Measurements from ENCODE around the gene UIMC1.

UIMC1 gene

GRCh38 chr5:176864755-176865154, 141.8 kb downstream of the UIMC1 start:
- H3K4me3 ChIP-seq (ENCODE audit: low read length): no peak overlapping the region
- TF ChIP-seq CTCF (conservative IDR thresholded peaks at IDR 0.05; ENCODE audit: low read depth, low read length): no peak
- DNase-seq (ENCODE audit: low read depth): no peak

- DNase-seq (ENCODE audit: low read depth): no peak
- H3K4me3 ChIP-seq (ENCODE audit: low read length): no peak overlapping the region
- no peak for TF ChIP-seq CTCF (conservative IDR thresholded peaks at IDR 0.05; ENCODE audit: low read depth, low read length)
Measured at GRCh38 chr5:176863765-176864098, 142.8 kb downstream of the UIMC1 start.

- TF ChIP-seq CTCF (conservative IDR thresholded peaks at IDR 0.05; ENCODE audit: low read depth, low read length): no peak
- no peak for DNase-seq (ENCODE audit: low read depth)
- no peak overlapping the region for H3K4me3 ChIP-seq (ENCODE audit: low read length)
Measured at GRCh38 chr5:176863041-176863764, 143.4 kb downstream of the UIMC1 start.

- no peak overlapping the region for H3K4me3 ChIP-seq (ENCODE audit: low read length)
- no peak for TF ChIP-seq CTCF (conservative IDR thresholded peaks at IDR 0.05; ENCODE audit: low read depth, low read length)
- DNase-seq (ENCODE audit: low read depth): no peak
Measured at GRCh38 chr5:176862330-176862995, 144.1 kb downstream of the UIMC1 start.

- no peak for TF ChIP-seq CTCF (conservative IDR thresholded peaks at IDR 0.05; ENCODE audit: low read depth, low read length)
- DNase-seq (ENCODE audit: low read depth): no peak
- H3K4me3 ChIP-seq (ENCODE audit: low read length): no peak overlapping the region
Measured at GRCh38 chr5:176861276-176861675, 145.3 kb downstream of the UIMC1 start.

GRCh38 chr5:176860381-176860780, 146.2 kb downstream of the UIMC1 start:
- no peak for DNase-seq (ENCODE audit: low read depth)
- TF ChIP-seq CTCF (conservative IDR thresholded peaks at IDR 0.05; ENCODE audit: low read depth, low read length): no peak
- H3K4me3 ChIP-seq (ENCODE audit: low read length): no peak overlapping the region

GRCh38 chr5:176859916-176860315, 146.7 kb downstream of the UIMC1 start:
- H3K4me3 ChIP-seq (ENCODE audit: low read length): no peak overlapping the region
- no peak for TF ChIP-seq CTCF (conservative IDR thresholded peaks at IDR 0.05; ENCODE audit: low read depth, low read length)
- no peak for DNase-seq (ENCODE audit: low read depth)

Measured in retinal pigment epithelial cell (primary cell).